ENCODE results near the gene SURF2.
"Not testable (repeated sequence)": the region's sequence is repeated elsewhere in the genome, so short reads cannot be mapped to it uniquely, and the experiment has no call there.

Gene SURF2

DNA sequence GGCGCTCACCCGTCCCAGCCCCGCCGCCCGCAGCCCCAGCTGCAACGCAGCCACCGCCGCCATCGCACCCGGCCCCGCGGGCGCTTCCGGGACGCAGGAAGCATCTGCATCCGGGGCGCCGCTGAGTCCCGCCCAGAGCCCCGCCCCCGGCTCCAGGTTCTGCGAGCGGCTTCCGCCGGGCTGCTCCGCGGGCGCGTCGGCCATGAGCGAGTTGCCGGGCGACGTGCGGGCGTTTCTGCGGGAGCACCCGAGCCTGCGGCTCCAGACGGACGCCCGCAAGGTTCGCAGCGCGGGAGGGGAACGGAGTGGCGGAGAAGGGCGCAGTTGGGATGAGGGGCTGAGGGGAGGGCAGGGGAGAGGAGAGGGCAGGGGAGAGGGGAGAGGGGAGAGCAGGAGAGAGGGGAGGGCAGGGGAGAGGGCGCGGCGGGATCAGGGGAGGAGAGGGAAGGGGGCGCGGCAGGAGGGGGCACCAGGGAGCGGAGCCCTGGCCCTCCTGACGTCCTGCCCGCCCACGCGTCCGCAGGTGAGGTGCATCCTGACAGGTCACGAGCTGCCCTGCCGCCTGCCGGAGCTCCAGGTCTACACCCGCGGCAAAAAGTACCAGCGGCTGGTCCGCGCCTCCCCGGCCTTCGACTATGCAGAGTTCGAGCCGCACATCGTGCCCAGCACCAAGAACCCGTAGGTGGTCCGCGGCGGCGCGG is at the start of gene SURF2, which contains the start of gene SURF1:
TSS of gene SURF2 (plus strand) at position 160 of the 701 bp plus-strand sequence. CDS start at position 203, 43 bp downstream.
TSS of gene SURF1 (minus strand) at position 97 of the 701 bp plus-strand sequence. CDS start at position 63, 34 bp downstream.
- DNase-seq (ENCODE audit: low spot score), result peak; percentile 87

DNA sequence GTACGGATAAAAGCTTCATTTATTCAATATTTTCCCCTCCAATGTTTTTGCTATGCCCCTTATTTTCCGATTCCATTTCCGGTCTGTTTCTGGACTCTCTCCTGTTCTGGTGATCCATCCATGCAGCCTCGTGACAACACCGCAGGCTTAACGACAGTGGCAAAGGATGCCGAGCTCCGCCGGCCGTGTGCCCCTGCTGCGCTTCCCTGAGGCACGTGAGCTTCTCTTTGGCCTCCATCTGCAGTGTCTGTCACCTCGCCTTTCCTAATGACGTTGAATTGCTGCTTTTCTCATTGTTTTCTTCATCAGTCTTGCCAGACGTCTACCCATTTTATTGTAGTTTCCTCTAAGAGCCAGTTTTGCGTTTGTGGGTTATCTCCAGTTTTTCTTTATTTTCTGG is 49.0 kb upstream of the SURF2 start:
- DNase-seq (ENCODE audit: low spot score), result no peak

DNA sequence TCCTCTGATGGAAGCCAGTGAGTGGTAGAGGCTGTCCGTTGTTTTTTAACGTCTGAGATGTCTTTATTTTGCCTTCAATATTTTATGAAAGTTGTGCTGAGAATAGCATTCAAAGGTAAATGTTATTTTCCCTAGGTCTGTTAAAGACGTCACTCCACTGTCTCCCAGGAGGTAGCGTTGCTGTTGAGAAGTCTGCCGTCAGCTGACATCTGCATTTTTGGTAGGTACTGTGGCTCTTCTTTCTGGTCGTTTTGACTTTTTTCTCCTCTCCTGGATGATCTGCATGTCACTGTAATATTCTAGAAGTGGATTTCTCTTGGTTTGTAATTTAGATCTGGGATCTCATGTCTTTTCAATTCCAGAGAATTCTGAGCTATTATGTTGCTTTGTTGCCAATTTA is 46.7 kb upstream of the SURF2 start:
- DNase-seq (ENCODE audit: low spot score), result no peak

- no peak for DNase-seq (ENCODE audit: low spot score)
Measured at GRCh38 chr9:133315997-133316396, 40.4 kb upstream of the SURF2 start.

DNA sequence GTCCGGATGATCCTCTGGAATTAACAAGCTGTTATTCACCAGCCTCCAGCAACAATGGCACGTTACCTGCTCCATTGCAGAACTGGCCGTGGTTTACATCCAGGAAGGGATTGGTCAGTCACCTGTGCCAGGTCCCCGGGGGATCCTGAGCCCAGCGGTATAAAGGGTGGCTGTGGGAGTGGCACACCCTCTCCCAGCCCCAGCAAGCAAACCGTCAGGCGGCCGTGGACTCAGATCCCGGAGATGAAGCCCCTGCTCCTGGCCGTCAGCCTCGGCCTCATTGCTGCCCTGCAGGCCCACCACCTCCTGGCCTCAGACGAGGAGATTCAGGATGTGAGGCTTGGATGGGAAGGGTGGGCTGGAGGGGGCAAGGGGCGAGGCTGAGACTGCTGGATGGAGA is 38.8 kb upstream of the SURF2 start:
- DNase-seq (ENCODE audit: low spot score), result not testable (repeated sequence)

- no peak for DNase-seq (ENCODE audit: low spot score)
Measured at GRCh38 chr9:133320421-133320881, 35.9 kb upstream of the SURF2 start.

DNA sequence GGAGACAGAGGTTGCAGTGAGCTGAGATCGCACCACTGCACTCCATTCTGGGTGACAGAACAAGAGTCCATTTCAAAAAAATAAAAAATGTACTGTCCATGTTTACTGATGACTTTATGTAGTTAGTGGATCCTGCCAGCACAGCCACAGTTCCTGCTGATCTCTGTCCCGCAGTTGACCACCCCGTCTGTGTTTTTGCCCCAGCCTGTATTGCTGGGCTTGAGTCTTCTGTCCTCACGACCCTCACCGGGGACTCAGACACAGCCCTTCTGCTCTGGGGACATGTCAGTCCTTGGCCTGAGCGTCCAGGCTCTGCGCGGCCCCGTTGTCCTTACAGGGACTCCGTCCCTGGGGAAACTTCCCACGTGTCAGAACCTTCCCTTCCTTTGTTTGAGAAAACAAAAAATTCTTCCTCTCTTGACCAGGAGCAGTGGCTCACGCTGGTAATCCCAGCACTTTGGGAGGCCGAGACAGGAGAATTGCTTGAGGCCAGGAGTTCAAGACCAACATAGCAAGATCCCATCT is 34.9 kb upstream of the SURF2 start:
- DNase-seq (ENCODE audit: low spot score), result no peak

DNA sequence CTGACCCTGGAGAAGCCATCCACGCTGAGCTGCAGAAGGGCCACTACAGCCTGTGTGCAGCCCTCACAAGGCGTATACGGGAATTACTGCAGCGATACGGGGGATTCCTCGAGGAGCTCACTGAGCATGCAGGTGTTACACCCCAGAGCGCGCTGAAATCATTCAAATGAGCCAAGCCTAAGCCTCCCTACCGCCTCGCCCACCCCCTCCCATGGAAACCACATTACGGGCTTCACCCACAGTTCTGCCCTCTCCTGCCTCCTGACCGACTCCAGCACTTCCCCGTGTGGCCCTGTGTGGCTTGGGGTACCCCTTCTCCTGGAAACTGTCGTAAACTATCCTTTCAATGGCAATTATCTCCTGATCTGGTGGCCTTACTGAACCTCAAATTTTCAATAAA is 33.6 kb upstream of the SURF2 start:
- no peak for DNase-seq (ENCODE audit: low spot score)

GRCh38 chr9:133323211-133323610 is 33.1 kb upstream of the SURF2 start:
- DNase-seq (ENCODE audit: low spot score), result no peak

- no peak for DNase-seq (ENCODE audit: low spot score)
Measured at GRCh38 chr9:133323991-133324703, 32.2 kb upstream of the SURF2 start.

DNA sequence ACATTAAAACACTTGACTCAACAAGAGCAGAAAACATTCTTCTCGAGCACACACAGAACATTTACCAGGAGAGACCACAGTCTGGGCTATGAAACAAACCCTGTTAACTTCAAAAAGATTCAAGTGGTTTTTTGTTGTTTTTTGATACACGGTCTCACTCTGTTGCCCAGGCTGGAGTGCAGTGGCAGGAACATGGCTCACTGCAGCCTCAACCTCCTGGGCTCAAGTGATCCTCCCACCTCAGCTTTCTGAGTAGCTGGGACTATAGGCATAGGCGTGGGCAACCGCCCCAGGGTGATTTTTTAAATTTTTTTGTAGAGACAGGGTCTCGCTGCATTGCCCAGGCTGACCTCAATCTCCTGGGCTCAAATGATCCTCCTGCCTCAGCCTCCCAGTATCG is 29.3 kb upstream of the SURF2 start:
- DNase-seq (ENCODE audit: low spot score), result not testable (repeated sequence)

- DNase-seq (ENCODE audit: low spot score), result no peak
Measured at GRCh38 chr9:133327834-133328484, 28.4 kb upstream of the SURF2 start.

GRCh38 chr9:133329306-133330156 is 26.8 kb upstream of the SURF2 start:
- not testable (repeated sequence) for DNase-seq (ENCODE audit: low spot score)

DNA sequence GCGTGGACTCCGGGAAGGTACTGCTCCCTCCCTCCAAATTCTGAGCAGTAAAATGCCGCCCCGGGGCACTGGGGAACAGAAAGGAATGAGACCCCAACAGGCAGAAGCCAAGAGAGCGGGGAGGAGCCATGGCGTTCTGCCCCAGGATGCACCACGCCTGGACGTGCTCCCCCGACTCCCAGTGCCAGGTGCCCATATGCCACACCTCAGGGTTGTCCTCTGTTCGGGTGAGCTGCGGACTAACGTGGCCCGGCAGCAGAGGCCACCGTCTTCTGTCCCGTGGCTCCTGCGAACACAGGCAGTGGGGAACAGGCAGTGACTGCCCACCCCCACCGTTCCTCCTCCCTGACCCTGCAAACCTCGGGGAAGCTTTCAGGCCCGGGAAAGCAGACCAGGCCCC is 25.1 kb upstream of the SURF2 start:
- no peak for DNase-seq (ENCODE audit: low spot score)

DNA sequence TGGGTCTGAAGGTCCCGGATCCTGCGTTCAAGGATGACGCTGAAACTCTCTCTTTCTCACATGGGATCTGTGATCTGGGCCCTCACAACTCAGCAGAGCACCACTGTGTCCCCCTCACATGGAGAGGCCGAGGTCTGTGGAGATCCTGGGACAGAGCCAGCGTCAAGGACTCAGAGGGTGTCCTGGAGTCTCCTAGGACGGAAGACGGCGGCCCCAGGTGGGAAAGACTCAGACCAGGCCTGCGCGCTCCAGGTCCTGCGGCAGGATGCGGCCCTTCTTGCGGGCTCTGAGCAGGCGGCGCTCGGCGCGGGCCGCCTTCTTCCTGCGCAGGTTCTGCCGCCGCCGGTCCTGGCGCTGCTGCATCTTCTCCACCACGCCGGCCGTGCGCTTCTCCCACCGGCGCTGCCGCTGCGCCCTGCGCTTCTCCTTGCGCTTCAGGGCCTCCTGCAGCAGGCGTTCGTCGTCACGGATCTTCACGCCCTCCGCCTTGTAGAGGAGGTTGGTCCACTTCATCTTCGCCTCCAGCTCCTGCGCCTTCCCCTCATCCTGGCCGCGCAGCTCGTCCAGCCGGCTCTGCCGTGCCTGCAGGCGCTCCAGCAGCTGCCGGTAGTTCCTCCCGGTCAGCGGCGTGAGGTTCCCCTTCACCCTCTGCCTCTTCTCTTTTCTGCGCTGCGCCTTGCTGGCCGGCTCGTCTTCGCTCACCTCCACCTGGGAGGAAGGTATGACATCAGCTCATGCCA is 24.5 kb upstream of the SURF2 start:
- no peak for DNase-seq (ENCODE audit: low spot score)

- DNase-seq (ENCODE audit: low spot score), result no peak
Measured at GRCh38 chr9:133332381-133332730, 24.0 kb upstream of the SURF2 start.

DNA sequence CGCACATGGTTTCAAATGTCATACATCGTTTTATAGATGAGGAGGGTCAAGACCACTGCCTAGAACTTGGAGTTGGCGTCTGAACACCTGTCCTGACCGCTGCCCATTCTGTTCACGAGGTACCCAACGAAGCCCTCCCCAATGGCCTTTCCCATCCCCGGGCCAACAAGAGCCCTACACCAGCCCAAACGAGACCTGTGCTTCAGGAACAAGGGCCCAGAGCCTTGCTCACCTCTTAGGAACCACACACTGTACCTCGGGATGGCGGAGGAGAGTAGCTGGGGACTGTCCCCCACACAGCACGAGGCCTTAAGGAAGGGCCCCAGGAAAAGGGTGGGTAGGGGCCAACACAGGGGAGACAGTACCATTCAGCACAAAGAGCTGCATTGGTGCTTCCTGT is 23.3 kb upstream of the SURF2 start:
- no peak for DNase-seq (ENCODE audit: low spot score)

- no peak for DNase-seq (ENCODE audit: low spot score)
Measured at GRCh38 chr9:133333566-133333965, 22.8 kb upstream of the SURF2 start.

DNA sequence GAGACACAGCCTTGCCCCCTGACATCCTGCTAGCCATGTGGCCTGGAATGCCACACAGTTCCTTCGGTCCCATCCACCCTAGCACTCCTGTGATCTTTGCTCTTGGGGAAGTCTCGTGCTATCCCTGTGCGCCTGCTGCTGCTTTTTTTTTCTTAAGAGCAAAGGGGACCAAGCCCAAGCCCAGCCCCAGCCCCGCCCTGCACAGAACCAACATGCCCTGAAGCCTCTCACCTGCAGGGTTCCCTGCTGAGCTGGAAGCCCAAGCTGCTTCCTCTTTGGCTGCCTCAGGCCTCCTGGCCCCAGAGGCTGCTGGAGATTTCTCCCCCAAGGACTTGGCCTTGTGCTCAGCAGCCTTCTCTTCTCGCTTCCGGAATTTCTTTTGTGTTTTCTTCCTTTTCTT is 22.2 kb upstream of the SURF2 start:
- DNase-seq (ENCODE audit: low spot score), result no peak

GRCh38 chr9:133334888-133335287 is 21.5 kb upstream of the SURF2 start:
- DNase-seq (ENCODE audit: low spot score), result not testable (repeated sequence)
